Stimulated activated CD8-positive, alpha-beta memory T cell treated with anti-CD3 and anti-CD28 coated beads, Interleukin-15, amount 100 ng/mL, for 24 hours (primary cell): ENCODE results near the gene TMX1.

Experiments used
- DNase-seq: peaks from one replicate; pipeline ENCODE4 v3.0.0-alpha.2; 2020; ENCODE audit warnings: low read depth

TMX1 gene

GRCh38 chr14:51293149-51293911 lies 53.3 kb downstream of the TMX1 start:
- DNase-seq = no peak

DNA sequence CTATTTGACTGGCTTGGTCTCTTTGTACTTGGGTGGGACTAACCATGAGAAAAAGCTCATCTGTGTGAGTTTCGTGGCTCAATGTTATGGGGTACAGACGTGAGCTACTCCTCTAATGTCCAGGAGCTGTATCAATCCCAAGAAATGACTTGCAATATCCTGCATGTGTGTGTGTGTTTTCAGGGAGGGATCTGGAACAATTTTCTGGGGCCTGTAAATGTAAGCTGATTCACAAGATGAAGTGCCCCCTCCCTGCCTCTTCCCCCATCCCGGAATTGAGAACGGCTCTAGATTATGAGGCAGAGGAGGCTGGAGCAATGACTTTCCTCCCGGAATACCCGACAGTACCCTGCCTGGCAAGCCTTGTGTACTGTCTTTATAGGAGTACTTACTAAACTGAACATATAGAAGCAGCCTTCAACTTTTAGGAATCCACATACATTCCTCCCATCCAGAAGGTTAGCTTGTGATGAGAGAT lies 53.9 kb downstream of the TMX1 start:
- no peak for DNase-seq

DNA sequence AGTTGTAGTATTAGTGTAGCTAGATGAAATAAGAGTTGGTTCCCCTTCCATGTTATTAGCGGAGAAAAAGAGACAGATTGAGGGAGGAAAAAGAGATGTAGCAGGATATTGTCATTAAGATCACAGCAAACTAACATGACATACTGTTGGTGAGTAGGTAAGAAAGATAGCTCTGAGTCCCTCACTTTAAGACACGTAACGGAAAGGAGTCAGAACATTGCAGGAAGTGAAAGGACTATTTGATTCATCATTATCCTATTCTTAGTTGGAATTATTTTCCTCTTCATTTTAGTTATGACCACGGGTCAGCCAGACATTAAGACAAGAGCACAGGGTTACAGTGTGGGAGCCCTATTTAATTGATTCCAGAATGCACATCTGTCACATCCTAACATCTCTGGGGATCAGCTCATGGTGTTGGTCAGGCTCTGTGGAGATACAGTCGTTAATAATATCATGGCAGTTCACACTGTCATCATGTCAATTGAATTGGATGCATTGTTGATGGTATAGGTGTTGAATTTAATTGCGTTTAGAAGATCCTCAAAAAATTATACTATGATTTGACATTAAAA lies 55.0 kb downstream of the TMX1 start:
- no peak for DNase-seq

- DNase-seq = no peak
Measured at GRCh38 chr14:51295646-51296263, 55.7 kb downstream of the TMX1 start.

DNA sequence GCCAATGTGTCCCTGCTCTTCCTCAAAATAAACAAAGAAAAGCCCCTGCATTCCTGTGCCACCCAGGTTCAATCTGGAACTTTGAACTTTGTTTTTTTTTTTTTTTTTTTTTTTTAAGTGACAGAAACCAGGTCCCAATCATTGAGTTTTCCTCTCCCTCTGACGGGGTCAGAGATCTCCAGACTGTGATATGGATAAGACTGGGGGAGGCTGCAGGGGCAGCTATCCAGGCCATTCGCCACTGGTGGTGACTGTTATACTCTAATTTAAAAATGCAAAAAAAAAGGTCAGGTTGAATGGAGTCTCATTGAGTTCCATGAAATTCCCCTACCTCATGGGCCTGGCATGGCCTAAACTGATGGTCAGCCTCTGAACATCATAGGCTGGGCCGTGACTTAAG lies 57.0 kb downstream of the TMX1 start:
- no peak for DNase-seq

- DNase-seq = no peak
Measured at GRCh38 chr14:51298895-51299294, 58.8 kb downstream of the TMX1 start.

DNA sequence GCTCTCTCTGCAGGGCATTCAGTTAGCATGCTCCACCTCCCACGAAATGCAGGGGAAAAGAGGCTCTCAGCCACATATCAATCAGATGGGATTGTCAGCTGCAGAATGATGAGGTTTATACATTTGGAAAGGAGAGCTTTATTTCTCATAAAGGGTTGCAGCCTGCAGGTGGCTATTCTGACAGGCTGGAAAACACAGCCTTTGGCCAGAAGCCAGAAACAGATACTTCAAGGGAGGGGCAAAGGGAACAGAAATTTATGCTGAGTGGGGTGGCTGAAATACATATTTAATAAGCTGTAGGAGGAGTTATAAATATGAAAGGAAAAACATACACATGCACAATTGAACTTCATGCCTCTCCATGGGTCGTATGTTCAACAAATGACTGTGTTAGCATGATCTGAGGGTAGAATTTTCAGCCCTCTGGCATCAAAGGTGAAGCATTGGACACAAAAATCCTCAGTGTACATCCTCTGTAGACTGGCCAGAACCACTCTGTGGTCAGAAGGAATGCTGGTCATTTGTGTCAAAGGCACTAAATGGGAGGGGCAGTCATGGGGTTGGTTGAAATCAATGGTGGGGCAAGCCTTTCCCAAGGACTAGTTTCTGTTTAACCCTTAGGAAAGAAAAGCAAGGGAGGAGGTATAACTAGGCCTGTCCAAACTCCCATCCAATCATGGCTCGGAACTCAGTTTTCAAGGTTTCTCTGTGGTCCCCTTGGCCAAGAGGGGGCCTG lies 62.4 kb downstream of the TMX1 start:
- DNase-seq = no peak

DNA sequence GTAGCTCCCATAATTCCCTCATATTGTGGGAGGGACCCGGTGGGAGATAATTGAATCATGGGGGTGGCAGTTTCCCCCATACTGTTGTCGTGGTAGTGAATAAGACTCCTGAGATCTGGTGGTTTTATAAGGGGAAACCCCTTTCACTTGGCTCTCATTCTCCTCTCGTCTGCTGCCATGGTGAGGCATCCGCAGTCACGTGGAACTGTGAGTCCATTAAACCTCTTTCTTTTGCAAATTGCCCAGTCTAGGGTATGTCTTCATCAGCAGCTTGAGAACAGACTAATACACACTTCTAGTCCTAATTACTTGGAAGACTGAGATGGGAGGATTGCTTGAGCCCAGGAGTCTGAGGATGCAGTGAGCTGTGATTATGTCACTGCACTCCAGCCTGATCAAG lies 64.4 kb downstream of the TMX1 start:
- no peak for DNase-seq

GRCh38 chr14:51304941-51305340 lies 64.9 kb downstream of the TMX1 start:
- DNase-seq = no peak

DNA sequence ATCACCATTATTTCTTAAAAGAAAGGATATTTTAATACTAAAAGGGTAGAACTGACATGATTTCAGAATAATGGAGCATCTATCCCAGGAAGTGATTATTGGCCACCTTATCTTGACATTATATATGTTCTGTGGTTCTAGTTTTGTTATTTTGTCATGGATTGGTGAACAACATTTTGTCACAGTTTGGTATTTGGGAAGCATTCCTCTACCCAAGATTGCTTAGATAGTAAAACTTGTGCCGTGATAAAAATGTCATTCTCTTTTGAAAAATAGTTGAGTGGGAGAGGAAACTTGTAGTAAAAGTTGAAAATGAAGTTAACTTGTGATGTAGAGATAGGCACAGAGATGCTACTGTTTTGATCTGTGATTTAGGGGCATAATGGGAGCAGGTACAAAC lies 65.7 kb downstream of the TMX1 start:
- no peak for DNase-seq
